ENCODE measurements around the gene OPTN.
"Not testable (repeated sequence)": the region's sequence is repeated elsewhere in the genome, so short reads cannot be mapped to it uniquely, and the experiment has no call there.

OPTN gene

DNA sequence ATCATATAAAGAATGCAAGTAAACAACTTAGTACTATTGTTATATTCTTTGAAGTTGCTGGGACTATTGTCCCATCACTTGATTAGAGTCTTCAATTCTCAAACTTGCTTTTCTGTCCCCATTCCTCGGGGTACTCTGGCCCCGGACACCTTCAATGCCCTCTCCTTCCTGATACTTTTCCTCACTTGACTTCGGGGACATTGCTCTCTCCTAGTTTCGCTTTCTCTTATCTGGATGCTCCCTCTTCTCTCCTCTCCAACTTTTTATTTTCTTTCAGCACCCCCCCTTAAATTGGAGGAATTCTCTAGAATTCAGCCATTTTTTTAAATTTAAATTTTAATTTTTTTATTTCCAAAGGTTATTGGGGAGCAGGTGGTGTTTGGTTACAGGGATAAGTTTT lies 10.6 kb upstream of the OPTN start:
- no peak for DNase-seq (ENCODE audit: low read depth in 2 of 2, low spot score in 1 of 2)

DNA sequence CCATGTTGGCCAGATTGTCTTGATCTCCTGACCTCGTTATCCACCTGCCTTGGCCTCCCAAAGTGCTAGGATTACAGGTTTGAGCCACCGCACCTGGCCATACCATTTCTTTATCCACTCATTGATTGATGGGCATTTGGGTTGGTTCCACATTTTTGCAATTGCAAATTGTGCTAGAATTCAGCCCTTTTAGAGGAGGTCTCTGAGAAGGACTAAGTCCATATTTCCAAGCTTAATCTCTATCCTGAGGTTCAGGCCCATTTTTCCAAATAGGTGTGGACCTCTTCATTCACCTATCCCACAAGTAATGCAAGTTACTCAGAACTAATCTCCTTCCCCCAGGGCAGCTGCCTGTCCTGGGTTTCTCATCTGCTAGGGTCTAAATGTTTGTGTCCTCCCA lies 9.7 kb upstream of the OPTN start:
- DNase-seq (ENCODE audit: low read depth in 2 of 2, low spot score in 1 of 2): no peak

DNA sequence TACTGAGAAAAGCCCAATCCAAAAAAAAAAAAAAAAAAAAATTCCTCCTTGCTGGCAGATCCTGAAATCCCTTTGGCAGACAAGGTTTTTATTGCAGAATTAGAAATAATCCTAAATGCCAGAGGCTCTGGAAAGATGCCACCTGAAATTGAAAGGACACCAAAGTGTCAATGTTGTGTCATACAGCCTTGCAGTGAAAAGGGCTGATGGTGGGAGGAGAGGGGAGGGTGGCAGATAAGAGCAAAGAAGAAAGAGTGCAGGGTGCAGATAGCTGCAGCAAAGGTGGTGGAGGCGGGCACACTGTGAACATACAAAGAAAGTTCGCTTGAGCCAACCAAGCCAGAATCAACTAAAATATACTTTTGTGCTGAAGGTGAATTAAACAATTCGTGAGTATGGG lies 8.2 kb upstream of the OPTN start:
- no peak for DNase-seq (ENCODE audit: low read depth in 2 of 2, low spot score in 1 of 2)

DNA sequence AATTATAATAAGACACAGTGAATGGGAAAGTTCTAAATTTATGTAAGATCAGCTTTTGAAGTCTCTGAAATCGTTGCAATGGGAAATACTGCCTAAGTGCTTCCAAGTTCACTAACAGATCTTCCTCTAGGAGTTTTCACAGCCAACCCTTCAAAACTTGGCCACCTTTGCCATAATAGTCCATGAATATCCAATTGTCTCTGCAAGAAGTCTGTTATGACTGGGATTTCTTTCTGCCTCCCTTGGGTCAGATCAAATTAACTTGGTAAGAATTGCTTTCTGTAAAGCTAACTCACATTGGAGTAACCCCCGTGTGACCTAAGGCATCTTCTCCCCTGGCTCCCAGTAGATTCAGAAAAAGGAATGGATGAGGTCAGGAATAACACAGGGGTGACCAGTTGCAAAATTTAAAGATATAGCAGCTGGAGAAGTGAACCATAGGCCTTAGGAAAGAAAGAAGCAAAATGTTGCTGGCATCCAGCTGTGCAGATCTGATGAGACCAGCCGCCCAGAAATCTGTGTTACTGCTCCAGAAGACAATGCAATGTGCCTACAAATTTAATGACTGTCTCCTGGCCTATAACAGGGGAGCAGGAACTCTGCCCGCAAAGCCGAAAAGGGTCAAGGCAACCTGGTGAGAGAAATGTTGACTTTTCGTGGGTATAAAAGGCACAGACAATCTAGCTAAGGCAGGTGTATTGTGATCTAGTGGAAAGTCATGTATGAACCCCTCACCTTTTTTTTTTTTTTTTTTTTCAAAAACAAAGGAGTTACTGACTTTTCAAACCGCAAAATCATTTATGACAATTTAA lies 7.5 kb upstream of the OPTN start:
- no peak for DNase-seq (ENCODE audit: low read depth in 2 of 2, low spot score in 1 of 2)

DNA sequence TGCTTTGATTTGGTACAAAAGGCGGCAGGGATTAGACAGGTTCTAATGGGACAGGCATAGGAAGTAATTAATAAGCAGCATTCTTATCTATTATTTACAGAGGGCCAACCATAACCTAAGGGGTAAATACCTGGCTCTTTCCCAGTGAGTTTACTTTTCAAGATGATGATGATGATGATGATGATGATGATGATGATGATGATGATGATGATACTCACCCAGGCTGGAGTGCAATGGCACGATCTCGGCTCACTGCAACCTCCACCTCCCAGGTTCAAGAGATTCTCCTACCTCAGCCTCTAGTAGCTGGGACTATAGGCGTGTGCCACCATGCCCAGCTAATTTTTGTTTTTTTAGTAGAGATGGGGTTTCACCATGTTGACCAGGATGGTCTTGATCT lies 5.9 kb upstream of the OPTN start:
- not testable (repeated sequence) for DNase-seq (ENCODE audit: low read depth in 2 of 2, low spot score in 1 of 2)

DNA sequence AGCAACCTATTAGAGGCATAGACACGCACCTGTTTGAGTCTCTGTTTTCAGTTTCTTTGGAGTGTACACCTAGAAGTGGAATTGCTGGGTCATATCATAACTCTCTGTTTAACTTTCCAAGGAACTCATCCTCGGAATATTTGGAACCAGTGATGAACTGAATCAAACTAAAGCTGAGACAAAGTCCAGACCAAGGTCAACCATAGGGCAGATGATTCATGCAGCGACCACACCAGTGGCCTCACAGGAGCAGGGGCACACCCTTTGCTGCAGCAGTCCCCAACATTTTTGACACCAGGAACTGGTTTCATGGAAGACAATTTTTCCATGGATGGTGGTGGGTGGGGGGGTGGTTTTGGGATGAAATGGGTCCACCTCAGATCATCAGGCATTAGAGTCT lies 4.9 kb upstream of the OPTN start:
- no peak for DNase-seq (ENCODE audit: low read depth in 2 of 2, low spot score in 1 of 2)

DNA sequence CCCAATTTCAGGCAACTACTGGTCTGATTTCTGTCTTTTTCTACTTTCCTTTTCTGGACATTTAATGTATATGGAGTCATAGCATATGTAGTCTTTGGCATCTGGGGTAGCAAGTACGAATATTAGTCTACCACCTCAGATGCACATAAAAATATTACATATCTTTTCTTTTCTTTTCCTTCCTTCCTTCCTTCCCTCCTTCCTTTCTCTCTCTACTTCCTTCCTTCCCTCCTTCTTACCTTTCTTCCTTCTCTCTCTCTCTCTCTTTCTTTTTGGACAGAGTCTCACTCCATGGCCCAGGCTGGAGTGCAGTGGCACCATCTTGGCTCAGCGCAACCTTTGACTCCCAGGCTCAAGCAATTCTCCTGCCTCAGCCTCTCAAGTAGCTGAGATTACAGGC lies 4.0 kb upstream of the OPTN start:
- no peak for DNase-seq (ENCODE audit: low read depth in 2 of 2, low spot score in 1 of 2)

DNA sequence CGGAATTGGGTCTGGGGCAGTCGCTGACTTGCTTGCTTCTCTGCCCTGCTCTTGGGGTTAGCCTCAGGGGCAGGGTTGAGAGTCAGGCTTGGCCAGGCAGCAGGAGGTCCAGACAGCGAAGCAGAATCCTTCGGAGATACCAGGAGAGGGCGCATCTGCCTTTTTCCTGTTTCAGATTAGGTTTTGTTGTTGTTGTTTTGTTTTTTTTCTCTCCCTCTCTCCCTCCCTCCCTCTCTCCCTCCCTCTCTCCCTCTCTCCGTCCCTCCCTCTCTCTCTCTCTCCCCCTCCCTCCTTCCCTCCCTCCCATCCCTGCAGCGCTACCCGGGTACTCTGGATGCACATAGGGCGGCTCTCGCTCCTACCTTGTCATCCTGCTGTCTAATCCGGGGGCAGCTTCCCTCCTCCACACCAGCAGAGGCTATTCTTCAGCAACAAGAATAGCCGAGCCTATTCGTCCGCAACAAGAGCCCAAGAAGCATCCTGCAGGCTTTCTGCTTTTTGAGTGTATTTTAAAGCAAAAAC lies 758 bp upstream of the OPTN start:
- no peak for DNase-seq (ENCODE audit: low read depth in 2 of 2, low spot score in 1 of 2)

DNA sequence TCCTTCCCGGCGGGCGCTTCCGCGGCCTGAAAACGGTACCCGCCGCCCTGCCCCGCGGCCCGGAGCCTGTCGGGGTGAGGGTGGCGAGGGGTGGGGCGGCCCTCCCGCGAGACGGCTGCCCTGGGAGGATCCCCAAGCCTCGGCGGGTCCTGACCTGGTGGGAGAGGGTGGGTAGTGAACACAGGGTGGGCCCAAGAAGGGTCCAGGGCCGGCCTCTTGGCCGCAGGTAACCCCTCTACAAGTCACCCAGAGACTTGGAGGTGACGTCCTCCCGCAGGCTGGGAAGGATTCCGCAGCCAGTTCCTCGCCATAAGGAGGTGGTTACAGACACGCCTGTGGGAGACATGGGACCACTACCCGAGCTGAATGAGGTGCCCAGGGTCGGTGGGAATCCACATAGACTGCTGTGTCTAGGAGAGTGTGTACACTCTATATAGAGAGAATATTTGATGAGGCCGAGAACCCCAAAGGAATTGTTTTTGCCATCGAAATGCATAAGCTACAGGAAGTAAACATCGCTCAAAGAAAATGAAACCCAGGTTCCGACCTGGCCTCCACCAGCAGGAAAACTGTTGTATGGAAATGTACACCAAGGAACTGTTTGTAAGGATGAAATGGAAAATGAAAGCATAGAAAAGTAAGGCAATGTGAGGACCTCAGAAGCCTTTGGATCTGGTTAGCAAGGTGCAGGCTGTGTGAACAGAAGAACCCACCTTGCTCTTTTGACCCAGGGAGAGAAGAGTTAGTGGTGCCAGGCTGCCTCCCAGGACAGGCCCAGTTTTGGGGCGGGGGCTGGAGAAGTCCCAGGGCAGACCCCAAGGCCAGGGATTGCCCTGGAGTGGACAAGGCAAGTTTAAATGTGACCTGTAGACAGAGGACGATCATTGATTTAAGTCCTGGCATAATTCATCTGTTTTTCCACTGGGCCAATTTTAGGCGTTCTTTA lies 659 bp downstream of the OPTN start:
- no peak for DNase-seq (ENCODE audit: low read depth in 2 of 2, low spot score in 1 of 2)

DNA sequence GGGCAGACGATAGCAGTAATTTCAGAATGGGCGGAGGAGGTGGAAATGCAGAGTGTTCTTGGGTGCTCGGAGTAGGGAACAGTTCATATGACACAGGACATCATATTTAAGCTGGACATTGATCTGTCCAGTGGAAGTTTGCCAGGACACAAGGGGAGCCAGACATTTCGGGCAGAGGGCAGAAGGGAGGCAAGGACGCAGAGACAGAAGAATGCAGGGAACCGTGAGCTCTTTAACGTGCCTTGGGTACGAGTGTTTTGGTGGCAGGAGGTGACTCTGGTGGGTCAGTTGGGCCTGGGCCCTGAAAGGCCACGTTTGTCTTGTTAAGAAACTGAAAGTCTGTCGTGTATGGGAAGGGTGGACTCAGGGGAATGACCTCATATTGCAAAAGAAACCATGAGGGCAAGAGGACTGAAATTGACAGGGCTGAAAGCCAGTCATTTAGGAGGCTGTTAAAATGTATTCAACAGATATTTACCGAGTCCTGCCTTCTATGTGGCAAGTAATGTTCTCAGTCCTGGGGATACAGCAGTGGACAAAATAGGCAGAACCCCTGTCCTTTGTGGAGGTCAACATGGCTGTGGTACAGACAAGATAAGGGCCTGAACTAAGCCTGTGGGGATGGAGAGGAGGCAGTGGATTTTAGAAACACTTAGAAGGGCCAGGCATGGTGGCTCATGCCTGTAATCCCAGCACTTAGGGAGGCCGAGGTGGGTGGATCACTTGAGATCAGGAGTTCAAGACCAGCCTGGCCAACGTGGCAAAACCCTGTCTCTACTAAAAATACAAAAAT lies 2.2 kb downstream of the OPTN start:
- no peak for DNase-seq (ENCODE audit: low read depth in 2 of 2, low spot score in 1 of 2)

DNA sequence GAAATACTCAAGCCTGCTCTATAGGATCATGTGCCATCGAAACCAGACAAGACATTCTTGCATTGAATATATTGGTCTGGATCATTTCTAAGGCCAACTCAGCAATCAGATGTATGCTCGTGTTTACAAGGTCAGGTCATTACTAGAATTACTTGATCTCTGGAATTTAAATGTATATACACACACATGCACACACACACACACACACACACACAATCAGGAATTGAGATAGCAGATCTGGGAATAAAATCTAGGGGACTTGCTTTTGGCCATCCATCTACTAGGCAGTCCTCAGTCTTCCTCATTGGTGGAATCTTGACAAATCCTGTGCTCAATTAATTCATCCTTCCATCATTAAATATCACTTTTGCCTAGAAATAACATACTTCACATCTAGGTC lies 3.6 kb downstream of the OPTN start:
- DNase-seq (ENCODE audit: low read depth in 2 of 2, low spot score in 1 of 2): no peak

DNA sequence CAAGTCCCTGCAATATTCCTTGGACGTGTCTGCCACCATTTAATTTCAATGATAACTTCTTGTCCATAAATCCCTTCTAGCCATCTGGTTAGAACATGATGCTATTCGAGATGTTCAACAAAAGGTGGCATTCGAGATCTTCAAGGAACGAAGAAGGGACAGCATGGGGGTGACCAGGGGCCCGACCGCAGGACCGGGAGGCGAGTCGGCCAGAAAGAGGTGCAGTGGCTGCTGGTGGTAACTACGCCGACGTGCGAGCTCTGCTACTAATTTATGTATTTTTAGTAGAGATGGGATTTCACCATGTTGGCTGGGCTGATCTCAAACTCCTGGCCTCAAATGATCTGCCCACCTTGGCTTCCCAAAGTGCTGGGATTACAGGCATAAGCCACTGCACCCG lies 4.7 kb downstream of the OPTN start:
- no peak for DNase-seq (ENCODE audit: low read depth in 2 of 2, low spot score in 1 of 2)

DNA sequence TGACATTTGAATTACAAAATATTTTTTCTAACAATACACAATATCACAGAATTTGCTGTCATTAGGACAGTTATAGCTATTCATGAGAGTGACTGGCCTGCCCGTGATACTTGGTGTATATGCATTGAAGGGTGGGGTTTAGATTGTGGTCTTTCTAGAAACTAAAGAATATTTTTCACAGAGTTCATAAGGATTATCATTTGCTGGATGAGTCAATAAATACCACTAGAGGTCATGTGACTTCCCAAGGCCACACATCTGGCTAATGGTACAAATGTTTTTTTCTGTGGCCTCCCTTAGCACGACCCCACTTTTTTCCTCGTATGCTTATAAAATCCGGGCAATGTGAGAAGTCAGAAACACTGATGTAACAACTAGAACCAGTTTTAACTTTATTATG lies 5.2 kb downstream of the OPTN start:
- DNase-seq (ENCODE audit: low read depth in 2 of 2, low spot score in 1 of 2): no peak

DNA sequence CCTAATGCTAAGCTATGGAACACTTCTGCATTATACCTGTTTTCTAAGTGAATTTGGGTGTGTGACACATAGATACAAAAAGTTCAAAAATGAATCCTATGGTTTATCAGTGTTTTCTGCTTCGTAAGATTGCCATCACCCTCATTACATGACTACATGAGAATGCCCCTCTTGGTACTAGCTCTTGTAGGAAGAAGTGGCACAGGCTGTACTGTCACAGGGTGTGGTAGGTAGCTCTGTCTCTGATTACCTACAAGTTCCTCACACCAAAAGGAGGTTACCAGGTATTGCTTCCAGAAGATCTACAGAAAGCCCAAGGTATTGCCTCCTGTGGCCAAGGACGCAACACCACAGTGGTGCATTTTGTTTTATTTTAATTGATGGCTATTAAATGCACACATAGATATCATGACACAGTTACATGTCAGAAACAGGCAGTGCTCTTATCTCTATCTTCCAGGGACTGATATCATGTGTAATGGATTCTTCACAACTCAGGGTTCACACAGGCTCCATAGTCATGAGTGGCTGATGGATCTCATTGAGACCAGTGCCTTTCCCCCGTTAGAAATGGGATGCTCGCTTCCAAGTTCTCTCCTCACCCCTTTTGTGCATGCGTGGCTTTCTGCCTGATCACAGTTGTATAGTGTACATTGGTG lies 6.6 kb downstream of the OPTN start:
- DNase-seq (ENCODE audit: low read depth in 2 of 2, low spot score in 1 of 2): no peak

DNA sequence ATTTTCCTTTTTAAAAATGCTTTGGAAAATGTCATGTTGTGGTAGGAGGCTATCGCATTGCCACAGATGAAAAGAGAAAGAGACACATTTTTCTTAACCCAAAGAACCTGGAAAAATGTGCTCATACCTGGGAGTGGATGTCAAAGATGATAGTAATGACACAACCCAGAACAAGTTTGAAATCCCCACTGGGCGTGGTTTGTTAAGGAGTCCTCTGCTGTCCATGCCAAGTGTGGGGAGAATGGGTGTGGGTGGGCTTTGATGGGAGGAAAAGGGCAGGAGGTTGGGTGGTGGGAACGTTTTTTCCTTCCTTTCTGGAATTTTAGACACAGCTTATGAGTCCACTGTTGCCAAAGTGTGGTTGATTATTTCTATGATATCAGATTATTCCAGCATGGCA lies 10.9 kb downstream of the OPTN start:
- no peak for DNase-seq (ENCODE audit: low read depth in 2 of 2, low spot score in 1 of 2)

DNA sequence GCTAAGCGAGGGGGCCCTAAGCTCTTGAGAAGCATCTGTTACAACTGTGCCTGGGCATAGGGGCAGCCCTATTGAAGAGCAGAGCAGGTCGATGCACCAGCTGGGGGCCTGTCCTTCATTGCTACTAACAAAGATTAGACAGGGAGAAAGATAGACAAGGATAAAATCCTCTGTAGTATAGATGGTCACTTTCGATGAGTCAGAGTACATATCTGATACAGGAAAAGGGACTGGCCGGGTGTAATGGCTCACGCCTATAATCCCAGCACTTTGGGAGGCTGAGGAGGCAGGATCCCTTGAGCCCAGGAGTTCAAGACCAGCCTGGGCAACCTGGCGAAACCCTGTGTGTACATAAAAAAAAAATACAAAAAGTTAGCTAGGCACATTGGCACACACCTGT lies 13.6 kb downstream of the OPTN start:
- no peak for DNase-seq (ENCODE audit: low read depth in 2 of 2, low spot score in 1 of 2)

DNA sequence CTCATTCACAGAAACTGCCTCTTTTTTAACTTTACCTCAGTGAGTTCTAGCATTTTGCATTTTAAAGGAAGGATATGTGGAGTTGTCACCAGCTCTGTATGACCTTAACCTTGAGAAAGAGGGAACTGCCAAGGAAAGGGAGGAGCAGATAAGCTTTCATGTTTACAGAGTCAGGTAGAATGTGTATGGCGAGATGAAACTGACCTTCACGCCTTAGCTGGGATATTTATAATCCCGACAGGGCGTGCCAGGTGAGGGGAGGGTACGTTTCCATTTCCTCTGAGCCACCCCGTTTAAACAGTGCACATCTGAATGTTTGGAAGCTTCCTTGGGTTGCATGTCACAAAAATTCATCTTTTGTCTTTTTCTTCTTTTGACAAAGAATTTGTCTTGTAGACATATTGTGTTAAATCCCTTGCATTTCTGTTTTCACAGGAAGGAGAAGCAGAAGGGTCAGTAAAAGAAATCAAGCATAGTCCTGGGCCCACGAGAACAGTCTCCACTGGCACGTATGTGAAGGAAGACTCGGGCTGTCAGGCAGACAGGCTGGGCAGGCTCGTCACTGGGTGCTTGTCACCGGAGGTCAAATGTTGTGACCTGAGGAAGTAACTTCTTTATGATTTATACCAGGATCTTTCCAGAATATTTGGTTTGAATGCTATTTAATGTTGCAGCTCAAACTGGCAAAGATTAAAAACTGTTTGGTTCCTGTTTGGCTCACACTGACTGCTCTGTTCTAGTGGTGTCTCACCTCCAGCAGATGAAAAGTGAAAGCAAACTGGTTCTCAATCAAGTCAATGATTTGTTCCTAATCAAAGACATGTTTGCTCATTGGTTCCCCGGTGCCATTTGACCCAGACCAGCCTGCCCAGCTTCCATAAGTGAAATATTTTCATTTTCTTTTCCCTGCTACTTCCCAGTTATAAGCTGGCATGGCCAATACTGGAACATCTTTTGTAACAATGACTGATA lies 16.2 kb downstream of the OPTN start:
- no peak for DNase-seq (ENCODE audit: low read depth in 2 of 2, low spot score in 1 of 2)

DNA sequence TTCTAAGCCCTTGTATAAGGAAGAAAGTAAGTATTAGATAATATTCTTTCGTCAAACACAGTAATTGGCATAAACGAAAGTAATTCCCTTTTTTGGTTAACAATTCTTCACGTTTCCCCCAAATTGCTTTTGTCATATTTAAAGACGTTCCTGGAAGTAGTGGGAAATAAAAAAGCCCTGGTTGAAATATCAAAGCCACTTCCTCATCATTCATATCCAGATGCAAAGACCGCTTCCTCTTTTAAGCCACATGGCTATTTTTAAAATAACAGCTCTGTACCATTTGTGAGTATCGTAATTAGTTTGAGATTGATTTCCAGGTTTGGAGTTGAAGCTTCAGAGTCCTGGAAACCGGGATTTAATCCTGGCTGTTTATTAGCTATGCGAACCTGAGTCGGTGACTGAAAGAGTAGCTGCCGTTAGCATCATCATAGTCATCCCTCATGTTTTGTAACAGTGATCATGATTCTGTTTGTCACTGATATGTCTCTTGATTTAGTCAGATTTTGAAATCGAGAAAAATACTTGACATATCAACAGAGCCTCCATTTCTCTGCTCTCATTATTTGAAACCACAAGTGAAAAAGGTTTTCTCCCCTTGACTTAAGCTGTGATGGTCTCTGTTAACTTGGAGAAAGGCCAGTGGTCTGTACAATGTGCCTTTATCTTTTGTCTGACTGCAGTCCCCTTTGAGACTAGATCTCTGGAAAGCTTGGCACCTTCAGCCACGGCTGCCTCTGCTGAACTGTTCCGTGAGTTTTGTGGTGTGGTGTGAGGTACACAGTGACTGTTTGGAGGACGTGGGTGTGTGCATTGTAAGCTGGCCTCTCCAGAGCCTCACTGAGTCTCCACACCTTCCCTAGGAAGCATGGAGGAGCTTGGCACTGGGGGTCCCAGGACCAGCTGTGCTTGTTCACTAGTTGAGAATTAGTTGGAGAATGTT lies 18.1 kb downstream of the OPTN start:
- no peak for DNase-seq (ENCODE audit: low read depth in 2 of 2, low spot score in 1 of 2)

Measured in stimulated activated CD8-positive, alpha-beta memory T cell treated with anti-CD3 and anti-CD28 coated beads, Interleukin-4, amount 100 ng/mL, for 1 hour (primary cell).